ENCODE data around the gene ZSCAN10. TPM values are rescaled to one million over a fixed set of nuclear protein-coding genes. Genes with fewer than 3 reads are reported as not detected.
A peak's percentile ranks its signal among the peaks of the same experiment; 100 is the strongest.

Gene ZSCAN10
- total and polyA plus RNA-seq, 9 of the 15 experiments (the other 6 are each of a cell fraction or from before 2014, with no cell fraction given): 0.22 TPM; not detected in 8

DNA sequence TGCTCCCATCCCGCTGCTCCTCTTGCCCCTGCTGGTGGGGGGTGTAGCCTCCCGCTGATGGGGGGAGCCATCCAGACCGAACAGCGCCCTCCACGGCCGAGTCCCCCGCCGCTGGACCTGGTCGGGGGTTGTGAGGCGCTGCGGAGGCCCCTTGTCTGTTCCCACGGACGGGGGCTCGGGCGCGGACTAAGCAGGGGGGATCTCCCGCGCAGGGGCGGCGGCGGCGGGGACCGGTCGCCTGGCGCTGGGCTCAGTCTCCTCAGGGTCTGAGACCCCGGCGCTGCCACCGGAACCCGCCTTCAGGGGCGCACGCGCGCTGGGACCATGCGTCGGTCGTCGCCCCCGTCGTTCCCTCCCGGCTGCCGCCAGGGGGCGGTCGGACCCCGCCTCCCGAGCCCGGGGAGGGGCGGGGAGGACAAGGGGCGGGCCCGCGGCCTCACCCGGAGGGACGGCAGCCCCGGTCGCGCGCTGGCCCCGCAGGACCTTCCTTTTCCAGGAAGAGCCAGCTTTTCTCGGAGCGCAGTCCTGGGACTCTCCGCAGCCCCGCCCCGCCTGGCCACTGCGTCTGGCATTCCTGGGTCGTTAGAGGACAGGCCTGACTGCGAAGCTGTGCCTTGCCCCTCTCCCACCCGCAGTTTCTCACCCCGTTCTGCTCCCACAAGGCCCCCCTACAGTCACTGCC, 39.9 kb downstream of the ZSCAN10 start (continued):
- TF ChIP-seq NFYB (IDR thresholded peaks at IDR 0.05; ENCODE audit: extremely low read depth, insufficient read length) (no peak), POLR2AphosphoS5 (IDR thresholded peaks at IDR 0.05; ENCODE audit: control insufficient read depth, insufficient read depth, low read depth, low read length) (0 out of 2 replicates have a peak, but pooled peaks have one; percentile 41), ZNF431 (CRISPR knock-in tag; IDR thresholded peaks at IDR 0.05) (no peak), SIN3A (IDR thresholded peaks at IDR 0.05; ENCODE audit: borderline replicate concordance in 2 of 2, control insufficient read depth in 1 of 2, low read depth in 2 of 2, low read length in 2 of 2) (peak; percentile 31 to 45; a peak in 2 of 4 replicates), ATF7 (IDR thresholded peaks at IDR 0.05) (peak; percentile 68), U2AF1 (optimal IDR thresholded peaks at IDR 0.05; ENCODE audit: low read depth, low read length) (peak; percentile 73), ZNF780A (CRISPR knock-in tag; IDR thresholded peaks at IDR 0.05) (no peak), ZEB2 (IDR thresholded peaks at IDR 0.05) (no peak), KDM2B (CRISPR knock-in tag; IDR thresholded peaks at IDR 0.05) (peak; percentile 64; the same call in 1 of the 2 replicates), HDAC2 (IDR thresholded peaks at IDR 0.05) (no peak), NUFIP1 (IDR thresholded peaks at IDR 0.05; ENCODE audit: partially characterized antibody) (no peak), NFIC (IDR thresholded peaks at IDR 0.05) (no peak), ZNF695 (CRISPR knock-in tag; IDR thresholded peaks at IDR 0.05) (no peak), TSC22D4 (tag; IDR thresholded peaks at IDR 0.05) (no peak), POLR2B (IDR thresholded peaks at IDR 0.05; ENCODE audit: low read depth, partially characterized antibody) (peak; percentile 39), GABPB2 (CRISPR knock-in tag; conservative IDR thresholded peaks at IDR 0.05) (no peak), GTF2A2 (tag; IDR thresholded peaks at IDR 0.05) (no peak), RB1 (IDR thresholded peaks at IDR 0.05; ENCODE audit: low read depth) (peak; percentile 91), ZNF696 (CRISPR knock-in tag; conservative IDR thresholded peaks at IDR 0.05) (no peak), ZNF639 (CRISPR knock-in tag; conservative IDR thresholded peaks at IDR 0.05 in 1 of 2, IDR thresholded peaks at IDR 0.05 in 1 of 2) (no peak), ARID3A (IDR thresholded peaks at IDR 0.05; ENCODE audit: borderline replicate concordance, low read depth, low read length) (no peak), RFX5 (IDR thresholded peaks at IDR 0.05; ENCODE audit: low read depth, low read length) (no peak), FOXK2 (conservative IDR thresholded peaks at IDR 0.05 in 1 of 2, IDR thresholded peaks at IDR 0.05 in 1 of 2; ENCODE audit: low read depth in 2 of 2) (no peak), FOXJ3 (CRISPR knock-in tag; IDR thresholded peaks at IDR 0.05) (no peak), NCOR1 (IDR thresholded peaks at IDR 0.05) (no peak; the same call in none of the 2 replicates)
- TF ChIP-seq, protein P1, sequence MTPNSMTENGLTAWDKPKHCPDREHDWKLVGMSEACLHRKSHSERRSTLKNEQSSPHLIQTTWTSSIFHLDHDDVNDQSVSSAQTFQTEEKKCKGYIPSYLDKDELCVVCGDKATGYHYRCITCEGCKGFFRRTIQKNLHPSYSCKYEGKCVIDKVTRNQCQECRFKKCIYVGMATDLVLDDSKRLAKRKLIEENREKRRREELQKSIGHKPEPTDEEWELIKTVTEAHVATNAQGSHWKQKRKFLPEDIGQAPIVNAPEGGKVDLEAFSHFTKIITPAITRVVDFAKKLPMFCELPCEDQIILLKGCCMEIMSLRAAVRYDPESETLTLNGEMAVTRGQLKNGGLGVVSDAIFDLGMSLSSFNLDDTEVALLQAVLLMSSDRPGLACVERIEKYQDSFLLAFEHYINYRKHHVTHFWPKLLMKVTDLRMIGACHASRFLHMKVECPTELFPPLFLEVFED (CRISPR knock-in tag; conservative IDR thresholded peaks at IDR 0.05): no peak
